GM21367 (cell line): ENCODE results near the gene TUBA1A.
"Not testable (repeated sequence)": the region's sequence is repeated elsewhere in the genome, so short reads cannot be mapped to it uniquely, and the experiment has no call there.

Experiments
- ATAC-seq: cut with Tn5 transposase; IDR thresholded peaks from one replicate; pipeline ENCODE4 v1.9.1; 2021; ENCODE audit not compliant: unreplicated experiment

Gene TUBA1A

GRCh38 chr12:49188916-49189367 lies at the start of gene TUBA1A:
TSS of gene TUBA1A (minus strand) at chr12:49189080. CDS start at chr12:49188979, 101 bp downstream.
- peak; percentile 77 for ATAC-seq

GRCh38 chr12:49236423-49236822 lies 47.5 kb upstream of the TUBA1A start:
- ATAC-seq = no peak

DNA sequence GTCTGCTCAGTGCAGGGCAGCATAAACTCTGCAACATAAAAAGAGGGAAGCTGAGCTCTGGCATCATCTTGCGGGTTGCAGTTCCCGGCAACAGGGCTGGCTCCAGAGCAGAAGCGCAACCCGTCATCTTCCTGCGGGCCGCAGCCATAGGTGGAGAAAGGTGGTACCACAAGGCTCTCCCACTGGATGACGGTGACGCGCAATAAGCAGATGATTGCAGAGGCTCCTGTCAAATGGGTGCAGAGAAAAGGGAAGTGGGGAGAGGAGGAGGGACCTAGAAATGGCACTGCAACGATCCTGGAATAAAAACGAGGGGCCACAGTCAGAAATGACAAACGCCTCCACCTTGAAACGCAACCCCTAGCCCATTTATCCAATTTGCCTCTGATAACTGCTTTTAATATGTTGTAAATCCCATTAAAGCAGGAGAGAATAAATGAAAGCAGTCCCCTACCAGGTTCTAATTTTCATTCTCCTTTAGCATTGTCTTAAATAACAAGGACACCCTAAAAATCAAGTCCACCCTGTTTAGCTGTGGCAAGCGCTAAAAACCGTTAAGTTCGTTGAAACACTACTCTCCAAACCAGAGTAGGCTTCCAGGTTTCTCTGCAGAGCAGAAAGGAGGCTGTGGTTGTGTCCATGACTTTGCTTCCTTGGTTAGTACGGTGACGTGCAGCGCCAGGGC lies 45.1 kb upstream of the TUBA1A start:
- ATAC-seq = no peak

GRCh38 chr12:49232940-49233841 lies 44.3 kb upstream of the TUBA1A start:
- ATAC-seq = no peak

DNA sequence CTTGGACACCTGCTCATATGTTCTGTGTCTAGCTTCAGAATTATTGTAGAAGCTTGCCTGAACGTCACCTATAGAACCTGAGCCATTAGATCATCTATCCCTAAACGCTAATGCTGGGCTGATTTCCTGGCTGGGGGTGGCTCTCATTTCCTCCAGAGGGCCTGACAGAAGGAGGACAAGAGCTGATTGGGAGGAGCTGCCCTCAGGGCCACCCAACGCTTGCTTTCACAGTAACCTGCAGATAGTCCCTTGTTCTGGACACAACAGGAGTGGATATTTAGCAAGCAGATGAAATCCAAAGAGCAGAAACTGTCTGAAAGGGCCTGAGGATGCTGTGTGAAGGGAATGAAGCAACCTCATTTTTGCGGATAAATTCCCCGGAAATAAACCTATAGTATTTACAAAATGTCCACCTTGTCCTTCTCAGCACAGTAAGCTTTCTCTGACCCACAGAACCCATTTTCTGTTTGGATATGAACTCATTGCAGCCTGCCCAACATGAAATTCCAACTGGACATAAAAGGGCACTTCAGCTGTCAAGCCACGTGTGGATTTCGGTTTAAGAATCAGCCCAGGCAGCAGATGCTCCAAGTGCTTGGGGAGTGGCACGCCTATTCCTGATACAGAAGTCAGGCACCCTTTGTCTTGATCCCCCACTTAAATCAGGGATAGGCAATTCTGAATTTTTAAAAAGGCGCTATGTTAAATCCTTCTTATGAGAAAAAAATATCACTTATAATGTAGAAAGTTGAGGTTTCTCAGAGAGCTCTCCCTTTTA lies 43.2 kb upstream of the TUBA1A start:
- ATAC-seq = no peak

DNA sequence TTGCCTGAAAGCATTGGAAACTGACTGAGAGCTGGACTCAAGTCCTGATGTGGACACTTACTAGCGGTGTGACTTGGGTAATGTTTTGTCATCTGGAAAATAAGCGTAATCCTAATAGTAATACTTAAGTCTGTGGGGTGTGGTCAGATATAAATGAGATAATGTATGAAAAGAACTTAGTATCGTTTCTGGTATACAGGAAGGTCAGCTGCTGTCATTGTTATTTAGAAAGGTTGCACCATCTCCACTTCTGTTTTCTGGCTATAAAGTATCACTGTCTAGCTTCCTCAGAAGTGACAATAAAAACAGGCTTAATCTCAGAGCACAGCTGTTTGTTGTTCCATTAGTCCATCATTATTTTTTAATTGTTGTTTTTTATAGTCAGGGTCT lies 41.9 kb upstream of the TUBA1A start:
- no peak for ATAC-seq

- ATAC-seq = no peak
Measured at GRCh38 chr12:49230176-49230804, 41.4 kb upstream of the TUBA1A start.

DNA sequence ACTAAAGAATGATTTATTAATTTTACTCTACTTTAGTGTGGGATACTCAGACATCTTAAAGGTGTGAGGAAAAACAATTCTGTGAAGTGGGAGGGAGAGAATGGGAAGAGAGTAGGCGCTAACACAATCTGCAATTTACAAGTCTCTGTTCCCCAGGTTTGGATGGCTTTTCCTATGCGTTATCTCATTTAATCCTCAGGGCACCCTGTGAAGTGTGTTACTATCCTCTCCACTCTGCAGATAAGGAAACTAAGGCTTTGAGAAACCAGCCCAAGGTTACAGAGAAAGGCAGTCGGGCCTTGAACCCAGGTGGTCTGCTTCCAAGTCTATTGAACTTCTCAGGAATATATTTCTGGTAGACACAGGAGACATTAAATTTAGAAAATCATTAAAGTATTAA lies 39.8 kb upstream of the TUBA1A start:
- no peak for ATAC-seq

DNA sequence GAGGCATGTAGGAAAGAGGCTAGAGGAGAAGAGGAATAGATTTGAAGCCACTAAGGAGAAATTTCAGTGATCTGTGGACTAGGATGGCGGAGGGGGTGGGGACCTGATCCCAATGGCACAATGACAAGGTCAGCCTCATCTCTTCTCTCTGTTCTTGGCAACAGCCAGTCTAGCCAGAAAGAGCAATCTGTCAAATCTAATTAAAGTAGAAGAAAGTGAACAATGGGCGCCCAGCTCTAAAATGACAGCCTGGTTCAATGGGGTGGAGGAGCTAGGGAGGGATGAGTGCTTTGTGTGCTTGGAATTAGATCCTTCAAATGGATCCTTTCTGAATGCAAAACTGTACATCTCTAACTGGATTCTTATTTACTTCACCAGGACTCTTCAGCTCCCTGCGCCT lies 38.8 kb upstream of the TUBA1A start:
- ATAC-seq = no peak

- no peak for ATAC-seq
Measured at GRCh38 chr12:49225576-49226166, 36.8 kb upstream of the TUBA1A start.

DNA sequence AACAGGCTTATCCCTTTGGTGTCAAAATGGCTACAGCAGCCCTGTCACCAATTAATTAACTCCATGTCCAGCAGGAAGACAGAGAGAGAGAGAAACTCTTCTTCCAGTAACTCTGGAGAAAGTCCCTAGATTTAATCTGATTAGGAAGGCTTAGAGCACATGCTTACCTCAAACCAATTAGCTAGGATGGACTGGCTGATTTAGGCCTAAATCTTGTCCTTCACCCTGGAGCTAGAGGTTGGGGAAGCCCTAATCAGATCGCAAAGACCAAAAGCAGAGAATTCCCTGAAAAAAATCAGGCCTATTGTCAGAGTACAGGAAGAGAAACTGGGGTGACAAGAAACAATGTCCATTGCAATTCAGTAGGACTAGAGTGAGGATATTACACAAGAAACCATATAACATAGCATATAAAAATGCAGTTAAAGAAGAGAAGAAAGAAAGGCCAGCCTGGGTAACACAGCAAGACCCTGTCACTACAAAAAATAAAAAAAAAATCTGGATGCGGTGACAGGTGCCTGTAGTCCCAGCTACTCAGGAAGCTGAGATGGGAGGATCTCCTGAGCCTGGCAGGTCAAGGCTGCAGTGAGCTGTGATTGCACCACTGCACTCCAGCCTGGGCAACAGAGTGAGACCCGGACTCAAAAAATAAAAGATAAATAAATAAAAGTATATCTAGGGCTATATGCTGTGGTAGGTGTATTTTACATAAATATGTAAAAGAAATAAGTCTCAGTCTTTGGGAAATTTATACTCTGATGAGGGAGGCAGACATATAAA lies 34.9 kb upstream of the TUBA1A start:
- ATAC-seq = no peak

GRCh38 chr12:49223122-49223521 lies 34.2 kb upstream of the TUBA1A start:
- ATAC-seq = no peak

- no peak for ATAC-seq
Measured at GRCh38 chr12:49220972-49221371, 32.1 kb upstream of the TUBA1A start.

DNA sequence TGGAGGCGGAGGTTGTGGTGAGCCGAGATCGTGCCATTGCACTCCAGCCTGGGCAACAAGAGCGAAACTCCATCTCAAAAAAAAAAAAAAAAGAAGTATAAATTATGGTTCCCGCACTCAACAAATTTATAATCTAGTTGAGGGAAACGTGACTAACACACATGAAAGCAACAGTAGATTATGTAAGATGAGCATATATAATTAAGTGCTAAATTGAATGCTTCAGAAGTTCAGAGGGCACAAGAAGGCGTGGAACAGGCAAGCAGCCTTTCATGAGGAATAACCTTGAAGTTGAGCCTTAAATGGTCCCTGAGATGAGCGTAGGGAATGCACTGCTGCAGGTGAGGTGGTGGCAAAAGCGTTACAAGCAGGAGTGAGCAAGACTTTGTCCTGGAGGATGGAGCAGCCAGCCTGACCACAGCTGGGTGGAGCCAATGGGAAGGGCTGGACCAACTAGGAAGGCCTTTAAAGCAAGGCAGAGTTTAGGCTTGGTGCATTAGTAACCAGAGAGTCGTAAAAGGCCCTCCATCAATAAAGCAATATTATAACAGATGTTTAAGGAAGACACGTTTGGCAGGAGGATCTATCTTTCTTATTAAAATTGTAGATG lies 30.6 kb upstream of the TUBA1A start:
- ATAC-seq = no peak

DNA sequence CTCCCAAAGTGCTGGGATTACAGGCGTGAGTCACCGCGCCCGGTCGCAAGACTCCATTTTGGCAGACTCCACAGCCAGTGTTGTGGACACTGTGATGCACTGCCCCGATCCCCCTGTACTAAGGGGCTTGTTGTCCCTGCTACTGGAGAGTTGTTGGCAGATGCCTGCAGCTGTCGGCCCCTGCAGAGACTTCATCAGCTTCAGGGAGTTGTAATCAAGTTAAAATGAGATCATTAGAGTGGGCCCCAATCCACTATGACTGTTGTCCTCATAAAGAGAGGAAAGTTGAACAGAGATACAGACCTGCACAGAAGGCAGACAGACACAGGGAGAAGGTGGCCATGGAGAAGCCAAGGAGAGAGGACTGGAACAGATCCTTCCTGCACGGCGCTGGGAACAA lies 23.7 kb upstream of the TUBA1A start:
- ATAC-seq = no peak

- not testable (repeated sequence) for ATAC-seq
Measured at GRCh38 chr12:49210703-49211102, 21.8 kb upstream of the TUBA1A start.

DNA sequence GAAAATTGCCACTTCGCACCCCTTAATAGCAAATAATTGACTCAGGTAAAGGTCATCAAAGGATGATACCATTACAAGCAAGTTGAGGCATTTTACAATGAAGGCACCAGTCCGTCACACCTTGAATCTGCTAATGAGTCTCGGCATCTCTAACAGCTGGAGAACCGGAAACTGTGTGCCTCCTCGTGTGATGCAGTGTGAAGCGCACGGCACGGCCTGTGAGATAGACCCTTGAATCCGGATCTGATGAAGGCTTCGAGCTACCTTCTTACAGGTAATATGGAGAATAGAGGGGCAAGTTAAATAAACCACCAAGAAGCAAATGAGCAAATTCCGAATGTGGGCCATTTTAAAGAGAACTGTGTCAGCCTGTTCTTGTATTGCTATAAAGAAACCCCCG lies 19.8 kb upstream of the TUBA1A start:
- no peak for ATAC-seq

DNA sequence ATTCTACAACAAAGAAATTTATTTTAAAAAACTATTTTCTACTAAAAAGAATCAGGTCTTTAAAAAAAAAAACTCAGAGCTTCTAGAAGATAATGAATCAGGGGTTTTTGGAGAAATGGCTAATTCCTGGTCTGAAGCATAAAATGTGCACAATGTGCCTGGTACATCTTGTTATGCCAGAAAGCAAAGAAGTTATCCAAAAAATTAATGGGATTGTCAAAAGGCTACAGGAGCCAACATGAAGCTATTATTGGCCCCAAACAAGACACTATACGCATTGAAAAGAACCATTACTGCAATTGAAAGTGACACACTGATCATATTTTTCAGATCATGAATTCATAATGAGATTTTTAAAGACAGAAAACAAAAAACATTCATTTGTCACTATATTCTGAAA lies 19.3 kb upstream of the TUBA1A start:
- ATAC-seq = no peak

GRCh38 chr12:49206389-49206788 lies 17.5 kb upstream of the TUBA1A start:
- no peak for ATAC-seq
